ENCODE measurements around the gene ANKRD22. TPM values are rescaled to one million over a fixed set of nuclear protein-coding genes. Genes with fewer than 3 reads are reported as not detected.

ANKRD22 gene
- total and polyA plus RNA-seq, 2 donors (not counting 1 experiment from before 2014, with no cell fraction given): 0.09 TPM; not detected in 1

GRCh38 chr10:88803641-88804040 is 48.0 kb downstream of the ANKRD22 start:
- Mint-ChIP-seq H3K27me3 (peaks cover 4% of the 10 kb centered on the region), H3K27ac (no peak overlapping the region), H3K4me1 (no peaks in the 10 kb centered on the region), H3K9me3 (ENCODE audit: insufficient read depth) (no peaks in the 10 kb centered on the region), H3K4me3 (no peak overlapping the region)
- Histone ChIP-seq H3K9ac (ENCODE audit: low read length) (no peak overlapping the region), H2AFZ (ENCODE audit: insufficient read depth, low read depth, low read length, poor library complexity, severe bottlenecking) (no peak overlapping the region), H4K20me1 (ENCODE audit: control insufficient read depth, insufficient read depth, low read length, poor library complexity, severe bottlenecking) (no peaks in the 10 kb centered on the region), H3K4me3 (ENCODE audit: control extremely low read depth in 1 of 5, extremely low read depth in 1 of 5, insufficient read depth in 1 of 5, low read depth in 2 of 5, low read length in 4 of 5) (no peak overlapping the region), H3K27me3 (replicated peaks in 1 of 4; ENCODE audit: control extremely low read depth in 1 of 4, control insufficient read depth in 3 of 4, insufficient read depth in 4 of 4, low read length in 3 of 4) (no peaks in the 10 kb centered on the region), H3K36me3 (replicated peaks in 1 of 2; ENCODE audit: control extremely low read depth in 1 of 2, control insufficient read depth in 1 of 2, extremely low read depth in 1 of 2, insufficient read depth in 2 of 2, low read length in 1 of 2) (no peaks in the 10 kb centered on the region), H3K4me1 (ENCODE audit: control insufficient read depth in 2 of 2, insufficient read depth in 2 of 2, low read length in 2 of 2) (no peaks in the 10 kb centered on the region), H3K4me2 (replicated peaks; ENCODE audit: low read depth, low read length, poor library complexity, severe bottlenecking) (no peak overlapping the region), H3K27ac (ENCODE audit: low read length in 2 of 2) (no peak overlapping the region), H3K79me2 (ENCODE audit: control insufficient read depth, insufficient read depth, low read length) (no peaks in the 10 kb centered on the region), H3K9me3 (ENCODE audit: control extremely low read depth in 1 of 3, control insufficient read depth in 2 of 3, insufficient read depth in 1 of 3, low read length in 2 of 3) (no peaks in the 10 kb centered on the region)
- DNase-seq: no peak
- no peak for ATAC-seq (ENCODE audit: low read depth)
- ChIA-PET POLR2A (no interaction called here), CTCF (no interaction called here)
- intact Hi-C loops (cut with micrococcal nuclease): no loop called here
- TF ChIP-seq EZH2 (IDR thresholded peaks at IDR 0.05; ENCODE audit: borderline replicate concordance, insufficient read depth, low read depth, low read length, poor library complexity, severe bottlenecking): no peak
- TF ChIP-seq, protein P1, sequence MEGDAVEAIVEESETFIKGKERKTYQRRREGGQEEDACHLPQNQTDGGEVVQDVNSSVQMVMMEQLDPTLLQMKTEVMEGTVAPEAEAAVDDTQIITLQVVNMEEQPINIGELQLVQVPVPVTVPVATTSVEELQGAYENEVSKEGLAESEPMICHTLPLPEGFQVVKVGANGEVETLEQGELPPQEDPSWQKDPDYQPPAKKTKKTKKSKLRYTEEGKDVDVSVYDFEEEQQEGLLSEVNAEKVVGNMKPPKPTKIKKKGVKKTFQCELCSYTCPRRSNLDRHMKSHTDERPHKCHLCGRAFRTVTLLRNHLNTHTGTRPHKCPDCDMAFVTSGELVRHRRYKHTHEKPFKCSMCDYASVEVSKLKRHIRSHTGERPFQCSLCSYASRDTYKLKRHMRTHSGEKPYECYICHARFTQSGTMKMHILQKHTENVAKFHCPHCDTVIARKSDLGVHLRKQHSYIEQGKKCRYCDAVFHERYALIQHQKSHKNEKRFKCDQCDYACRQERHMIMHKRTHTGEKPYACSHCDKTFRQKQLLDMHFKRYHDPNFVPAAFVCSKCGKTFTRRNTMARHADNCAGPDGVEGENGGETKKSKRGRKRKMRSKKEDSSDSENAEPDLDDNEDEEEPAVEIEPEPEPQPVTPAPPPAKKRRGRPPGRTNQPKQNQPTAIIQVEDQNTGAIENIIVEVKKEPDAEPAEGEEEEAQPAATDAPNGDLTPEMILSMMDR (IDR thresholded peaks at IDR 0.05): no peak
- no CpG with 5 or more reads among the region's 2 CpGs for WGBS (ENCODE audit: insufficient coverage)

DNA sequence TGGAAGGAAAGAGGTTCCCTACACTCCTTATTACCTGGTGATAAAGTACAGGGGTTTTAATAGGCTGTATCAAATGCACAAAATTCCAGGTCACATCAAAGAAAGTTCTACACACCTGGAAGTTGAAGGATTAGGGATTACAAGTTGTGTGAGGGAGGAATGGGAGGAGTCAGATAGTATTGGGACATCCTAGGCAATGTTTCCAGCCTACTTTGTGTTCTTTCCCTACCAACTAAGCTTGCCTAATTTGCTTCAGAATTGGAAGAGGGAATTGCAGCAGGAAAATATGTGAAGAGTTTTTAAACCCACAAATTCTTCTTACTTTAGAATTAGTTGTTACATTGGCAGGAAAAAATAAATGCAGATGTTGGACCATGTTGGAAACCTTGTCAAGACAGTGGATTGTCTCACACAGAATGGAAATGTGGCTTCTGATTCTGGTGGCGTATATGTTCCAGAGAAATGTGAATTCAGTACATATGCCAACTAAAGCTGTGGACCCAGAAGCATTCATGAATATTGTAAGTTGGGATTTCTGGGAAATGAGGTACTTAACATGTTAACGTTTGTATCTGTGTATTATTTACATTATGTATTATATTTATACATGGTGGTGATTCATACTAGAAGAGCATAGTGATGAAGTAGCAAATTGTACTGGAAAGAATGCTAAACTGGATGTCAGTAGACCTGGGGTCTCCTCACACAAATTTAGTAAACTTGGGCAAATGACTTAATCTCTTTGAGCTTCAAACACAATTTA is 48.9 kb downstream of the ANKRD22 start, which contains the start of gene LIPM:
Gene LIPM, plus strand, starts transcription at position 208 of the 763 bp plus-strand sequence. Its CDS starts 167 bp downstream, at position 375.
- Histone ChIP-seq H2AFZ (ENCODE audit: insufficient read depth, low read depth, low read length, poor library complexity, severe bottlenecking) (no peak within 1 kb of the TSS), H3K4me1 (ENCODE audit: control insufficient read depth in 2 of 2, insufficient read depth in 2 of 2, low read length in 2 of 2) (no peaks in the 10 kb centered on the region), H3K27ac (ENCODE audit: low read length in 2 of 2) (no peak within 1 kb of the TSS), H3K27me3 (replicated peaks in 1 of 4; ENCODE audit: control extremely low read depth in 1 of 4, control insufficient read depth in 3 of 4, insufficient read depth in 4 of 4, low read length in 3 of 4) (no peaks in the 10 kb centered on the region), H3K4me2 (replicated peaks; ENCODE audit: low read depth, low read length, poor library complexity, severe bottlenecking) (no peak within 1 kb of the TSS), H3K9me3 (ENCODE audit: control extremely low read depth in 1 of 3, control insufficient read depth in 2 of 3, insufficient read depth in 1 of 3, low read length in 2 of 3) (no peaks in the 10 kb centered on the region), H3K4me3 (ENCODE audit: control extremely low read depth in 1 of 5, extremely low read depth in 1 of 5, insufficient read depth in 1 of 5, low read depth in 2 of 5, low read length in 4 of 5) (no peak within 1 kb of the TSS), H4K20me1 (ENCODE audit: control insufficient read depth, insufficient read depth, low read length, poor library complexity, severe bottlenecking) (no peaks in the 10 kb centered on the region), H3K79me2 (ENCODE audit: control insufficient read depth, insufficient read depth, low read length) (no peaks in the 10 kb centered on the region), H3K9ac (ENCODE audit: low read length) (no peak within 1 kb of the TSS), H3K36me3 (replicated peaks in 1 of 2; ENCODE audit: control extremely low read depth in 1 of 2, control insufficient read depth in 1 of 2, extremely low read depth in 1 of 2, insufficient read depth in 2 of 2, low read length in 1 of 2) (no peaks in the 10 kb centered on the region)
- intact Hi-C loops (cut with micrococcal nuclease): no loop called here
- Mint-ChIP-seq H3K27ac (no peak within 1 kb of the TSS), H3K27me3 (peaks cover 4% of the 10 kb centered on the region), H3K4me3 (no peak within 1 kb of the TSS), H3K4me1 (no peaks in the 10 kb centered on the region), H3K9me3 (ENCODE audit: insufficient read depth) (no peaks in the 10 kb centered on the region)
- no peak for DNase-seq
- ATAC-seq (ENCODE audit: low read depth): no peak
- TF ChIP-seq, protein P1 (IDR thresholded peaks at IDR 0.05): no peak
- TF ChIP-seq EZH2 (IDR thresholded peaks at IDR 0.05; ENCODE audit: borderline replicate concordance, insufficient read depth, low read depth, low read length, poor library complexity, severe bottlenecking): no peak
- POLR2A ChIA-PET: no interaction called here
- CTCF ChIA-PET: no interaction called here
- WGBS (ENCODE audit: insufficient coverage): 80% methylated on average over 1 of the region's 2 CpGs
